ENCODE data around the gene ARHGAP31.

The ARHGAP31 gene

DNA sequence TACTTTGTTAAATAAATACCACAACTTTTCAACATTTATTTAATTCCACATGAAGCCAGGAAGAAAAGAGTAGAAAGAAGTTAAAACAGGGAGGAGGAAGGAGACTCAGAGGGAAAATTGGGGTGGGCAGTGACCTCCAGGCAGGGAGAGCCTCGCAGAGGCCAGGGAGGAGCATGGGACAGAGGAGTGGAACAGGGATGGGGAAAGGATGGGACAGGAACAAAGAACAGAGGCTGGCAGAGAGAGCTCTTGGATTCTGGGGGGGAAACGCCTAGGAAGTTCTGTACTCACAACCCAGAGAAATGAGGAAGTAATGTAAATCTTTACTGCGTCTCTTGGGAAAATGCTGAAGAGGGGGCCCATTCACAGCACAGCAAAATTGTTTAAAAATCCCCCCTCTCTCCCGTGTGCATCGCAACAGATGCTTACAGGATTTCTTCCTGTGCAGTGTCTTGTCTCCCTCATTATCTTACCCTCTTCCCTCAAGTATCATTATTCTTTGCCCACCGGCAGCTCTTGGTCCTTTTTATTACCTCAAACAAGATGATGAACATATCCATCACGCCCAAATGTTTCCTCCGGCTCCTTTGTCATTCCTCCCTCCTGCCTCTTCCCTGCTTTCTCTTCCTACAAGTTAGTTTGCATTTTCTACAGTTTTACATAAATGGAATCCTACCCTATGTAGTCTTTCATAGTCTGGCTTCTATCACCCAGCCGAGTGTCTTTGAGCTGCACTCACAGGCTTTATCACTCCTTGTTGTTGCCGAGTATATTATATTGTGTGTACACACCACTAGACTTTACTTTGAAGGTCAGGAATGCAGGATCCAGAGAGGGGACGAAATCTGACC lies 65.5 kb downstream of the ARHGAP31 start:
- no peaks in the 10 kb centered on the region for H3K36me3 ChIP-seq (ENCODE audit: insufficient read depth, low read length)
- H4K20me1 ChIP-seq (ENCODE audit: insufficient read depth, low read length): no peaks in the 10 kb centered on the region
- H3K4me3 ChIP-seq (ENCODE audit: low read depth, low read length, poor library complexity, severe bottlenecking): no peak overlapping the region
- no peaks in the 10 kb centered on the region for H3K9me2 ChIP-seq (ENCODE audit: low read depth, low read length)
- no peaks in the 10 kb centered on the region; the same call in 1 of the 2 replicates for H3K27me3 ChIP-seq (ENCODE audit: insufficient read depth, low read length)
- H3K79me2 ChIP-seq (ENCODE audit: insufficient read depth, low read length): no peaks in the 10 kb centered on the region
- H3K27ac ChIP-seq (ENCODE audit: low read depth, low read length, poor library complexity, severe bottlenecking): no peak overlapping the region
- H3K9ac ChIP-seq (ENCODE audit: low read length): no peak overlapping the region
- H3K4me1 ChIP-seq (ENCODE audit: insufficient read depth, low read length, severe bottlenecking): no peaks in the 10 kb centered on the region
- TF ChIP-seq, protein P1, sequence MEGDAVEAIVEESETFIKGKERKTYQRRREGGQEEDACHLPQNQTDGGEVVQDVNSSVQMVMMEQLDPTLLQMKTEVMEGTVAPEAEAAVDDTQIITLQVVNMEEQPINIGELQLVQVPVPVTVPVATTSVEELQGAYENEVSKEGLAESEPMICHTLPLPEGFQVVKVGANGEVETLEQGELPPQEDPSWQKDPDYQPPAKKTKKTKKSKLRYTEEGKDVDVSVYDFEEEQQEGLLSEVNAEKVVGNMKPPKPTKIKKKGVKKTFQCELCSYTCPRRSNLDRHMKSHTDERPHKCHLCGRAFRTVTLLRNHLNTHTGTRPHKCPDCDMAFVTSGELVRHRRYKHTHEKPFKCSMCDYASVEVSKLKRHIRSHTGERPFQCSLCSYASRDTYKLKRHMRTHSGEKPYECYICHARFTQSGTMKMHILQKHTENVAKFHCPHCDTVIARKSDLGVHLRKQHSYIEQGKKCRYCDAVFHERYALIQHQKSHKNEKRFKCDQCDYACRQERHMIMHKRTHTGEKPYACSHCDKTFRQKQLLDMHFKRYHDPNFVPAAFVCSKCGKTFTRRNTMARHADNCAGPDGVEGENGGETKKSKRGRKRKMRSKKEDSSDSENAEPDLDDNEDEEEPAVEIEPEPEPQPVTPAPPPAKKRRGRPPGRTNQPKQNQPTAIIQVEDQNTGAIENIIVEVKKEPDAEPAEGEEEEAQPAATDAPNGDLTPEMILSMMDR (IDR thresholded peaks at IDR 0.05; ENCODE audit: low read length): no peak
- no peak for TF ChIP-seq EZH2 (IDR thresholded peaks at IDR 0.05; ENCODE audit: borderline replicate concordance, low read length)
- H3F3A ChIP-seq (ENCODE audit: insufficient read depth, low read length): no peaks in the 10 kb centered on the region
- H3K9me3 ChIP-seq (ENCODE audit: low read length): no peaks in the 10 kb centered on the region
- H3K4me2 ChIP-seq (ENCODE audit: low read length): no peak overlapping the region
- no peak overlapping the region for H2AFZ ChIP-seq (ENCODE audit: low read length)

DNA sequence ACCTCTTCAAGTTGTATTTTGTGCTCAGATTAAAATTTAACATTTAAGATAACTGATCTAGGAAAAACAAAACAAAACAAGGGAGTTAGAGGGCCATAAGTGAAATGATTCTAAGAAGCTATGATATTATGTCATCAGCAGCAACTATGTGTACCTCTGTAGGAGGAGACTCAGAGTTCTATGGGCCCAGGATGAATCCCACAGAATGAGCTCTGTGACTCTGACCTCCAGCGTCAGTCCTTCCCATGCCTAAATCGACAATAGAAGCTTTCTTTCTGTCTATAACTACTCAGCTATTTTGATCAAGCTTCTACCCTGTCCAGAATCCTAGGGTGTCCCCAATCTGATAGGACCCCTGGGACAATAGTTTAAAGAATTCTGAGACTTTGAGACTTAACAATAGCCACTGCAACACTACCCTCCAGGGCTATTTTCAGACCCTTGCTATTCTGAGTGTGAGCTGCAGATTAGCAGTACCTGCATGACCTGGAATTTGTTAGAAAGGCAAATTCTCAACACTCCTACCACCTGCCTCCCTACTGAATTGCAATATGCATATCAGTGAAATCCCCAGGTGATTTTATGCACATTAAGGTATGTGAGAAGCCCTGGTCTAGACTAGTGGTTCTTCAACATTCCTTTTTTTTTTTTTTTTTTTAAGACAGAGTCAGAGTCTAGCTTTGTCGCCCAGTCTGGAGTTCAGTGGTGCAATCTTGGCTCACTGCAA lies 66.7 kb downstream of the ARHGAP31 start:
- Histone ChIP-seq H3K79me2 (ENCODE audit: insufficient read depth, low read length) (no peaks in the 10 kb centered on the region), H3K4me1 (ENCODE audit: insufficient read depth, low read length, severe bottlenecking) (no peaks in the 10 kb centered on the region), H3K4me2 (ENCODE audit: low read length) (no peak overlapping the region), H4K20me1 (ENCODE audit: insufficient read depth, low read length) (no peaks in the 10 kb centered on the region), H3K4me3 (ENCODE audit: low read depth, low read length, poor library complexity, severe bottlenecking) (no peak overlapping the region), H3K9me2 (ENCODE audit: low read depth, low read length) (no peaks in the 10 kb centered on the region), H3K36me3 (ENCODE audit: insufficient read depth, low read length) (no peaks in the 10 kb centered on the region), H3K9ac (ENCODE audit: low read length) (no peak overlapping the region), H3F3A (ENCODE audit: insufficient read depth, low read length) (no peaks in the 10 kb centered on the region), H2AFZ (ENCODE audit: low read length) (no peak overlapping the region), H3K27me3 (ENCODE audit: insufficient read depth, low read length) (no peaks in the 10 kb centered on the region; the same call in 1 of the 2 replicates), H3K27ac (ENCODE audit: low read depth, low read length, poor library complexity, severe bottlenecking) (no peak overlapping the region), H3K9me3 (ENCODE audit: low read length) (no peaks in the 10 kb centered on the region)
- TF ChIP-seq, protein P1 (IDR thresholded peaks at IDR 0.05; ENCODE audit: low read length): no peak
- no peak for TF ChIP-seq EZH2 (IDR thresholded peaks at IDR 0.05; ENCODE audit: borderline replicate concordance, low read length)

DNA sequence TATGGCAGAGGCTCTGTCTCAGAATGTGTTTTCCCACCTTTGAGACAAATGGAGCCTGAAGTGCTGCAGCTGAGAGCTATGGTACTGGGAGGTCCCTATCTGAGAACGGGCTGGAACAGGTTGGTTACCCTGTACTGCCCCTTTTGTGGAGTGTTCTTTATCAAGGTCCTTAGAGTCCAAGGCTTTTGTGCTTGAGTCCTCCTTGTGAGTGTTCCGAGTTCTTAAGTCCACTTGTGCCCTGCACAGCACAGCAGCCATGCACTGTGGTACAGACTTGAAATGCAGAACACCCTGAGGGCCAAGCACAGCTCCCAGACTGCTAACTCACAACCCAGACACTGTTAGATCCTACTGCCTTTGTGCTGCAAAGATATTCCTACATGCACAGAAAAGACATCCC lies 67.8 kb downstream of the ARHGAP31 start:
- Histone ChIP-seq H3K9me3 (ENCODE audit: low read length) (no peaks in the 10 kb centered on the region), H3F3A (ENCODE audit: insufficient read depth, low read length) (no peaks in the 10 kb centered on the region), H3K36me3 (ENCODE audit: insufficient read depth, low read length) (no peaks in the 10 kb centered on the region), H2AFZ (ENCODE audit: low read length) (no peak overlapping the region), H3K4me1 (ENCODE audit: insufficient read depth, low read length, severe bottlenecking) (no peaks in the 10 kb centered on the region), H3K9me2 (ENCODE audit: low read depth, low read length) (no peaks in the 10 kb centered on the region), H3K9ac (ENCODE audit: low read length) (no peak overlapping the region), H3K4me2 (ENCODE audit: low read length) (no peak overlapping the region), H4K20me1 (ENCODE audit: insufficient read depth, low read length) (no peaks in the 10 kb centered on the region), H3K27ac (ENCODE audit: low read depth, low read length, poor library complexity, severe bottlenecking) (no peak overlapping the region), H3K27me3 (ENCODE audit: insufficient read depth, low read length) (no peaks in the 10 kb centered on the region; the same call in 1 of the 2 replicates), H3K4me3 (ENCODE audit: low read depth, low read length, poor library complexity, severe bottlenecking) (no peak overlapping the region), H3K79me2 (ENCODE audit: insufficient read depth, low read length) (no peaks in the 10 kb centered on the region)
- TF ChIP-seq, protein P1 (IDR thresholded peaks at IDR 0.05; ENCODE audit: low read length): no peak
- no peak for TF ChIP-seq EZH2 (IDR thresholded peaks at IDR 0.05; ENCODE audit: borderline replicate concordance, low read length)
